Upper lobe of left lung (tissue), 6 donors: ENCODE measurements around the gene CHAF1B. TPM values are rescaled to one million over a fixed set of nuclear protein-coding genes. Genes with fewer than 3 reads are reported as not detected.

Experiments used
- ATAC-seq, 2 donors: fragments of 200-7000 bp; cut with Tn5 transposase; one replicate each; pipeline ENCODE4 v1.9.1; 2022; ENCODE audit warnings: mild to moderate bottlenecking in 2 of 2, moderate library complexity in 2 of 2; ENCODE audit not compliant: low FRiP score in 2 of 2
- DNase-seq, 2 donors: peaks; one replicate each; pipeline ENCODE4 v3.0.0-alpha.2; 2019 to 2020
- H3K27ac ChIP-seq, 4 donors: fragments of 200-600 bp; sonication (generic); one replicate each; pipeline ENCODE4 v1.5.1; 2016 to 2019
- H3K27me3 ChIP-seq, 4 donors: fragments of 200-600 bp; sonication (generic); one replicate each; pipeline ENCODE4 v1.5.1; 2017 to 2019
- H3K36me3 ChIP-seq, 4 donors: fragments of 200-600 bp; sonication (generic); one replicate each; pipeline ENCODE4 v1.5.1; 2016 to 2019
- H3K4me1 ChIP-seq, 4 donors: fragments of 200-600 bp; sonication (generic); one replicate each; pipeline ENCODE4 v1.5.1; 2018 to 2019
- H3K4me3 ChIP-seq, 4 donors: fragments of 200-600 bp; sonication (generic); one replicate each; pipeline ENCODE4 v1.5.1; 2017 to 2019; ENCODE audit warnings: mild to moderate bottlenecking in 2 of 4, moderate library complexity in 1 of 4
- H3K9me3 ChIP-seq, 4 donors: fragments of 200-600 bp; sonication (generic); one replicate each; pipeline ENCODE4 v1.5.1; 2018 to 2019
- EP300 ChIP-seq, 4 donors: sonication (generic); formaldehyde crosslinking; IDR thresholded peaks; one replicate each; pipeline ENCODE4 v1.5.1; 2017; ENCODE audit warnings: antibody characterized with exemption in 4 of 4, control low read depth in 2 of 4
- POLR2A ChIP-seq, 4 donors: fragments of 450-650 bp; IDR thresholded peaks; one replicate each; pipeline ENCODE4 v1.5.1; 2016 to 2017; ENCODE audit warnings: antibody characterized with exemption in 4 of 4, mild to moderate bottlenecking in 2 of 4
- POLR2AphosphoS5 ChIP-seq, 2 donors: sonication (generic); formaldehyde crosslinking; IDR thresholded peaks; one replicate each; pipeline ENCODE4 v1.5.1; 2017; ENCODE audit warnings: antibody characterized with exemption in 2 of 2
- WGBS, 2 donors: methylation state at CpG; one replicate each; pipeline ENCODE4 v1.1.5; 2017 to 2018; 5-methylcytosine and 5-hydroxymethylcytosine counted together
- small RNA-seq, 4 donors: library from RNA; depleted of rRNA; stranded (forward); fragments of <200 nt; gene quantifications; one replicate each; pipeline ENCODE3, GENCODE V24; 2016
- total RNA-seq, 6 donors: library from RNA; depleted of rRNA in 4 of 6; stranded (reverse); fragments of >200 nt in 4 of 6; gene quantifications; one replicate each; pipeline versions ENCODE4 v1.1.0 to v1.2.1, GENCODE V29; 2016 to 2021
- TF ChIP-seq, protein P1 (sequence below), 6 experiments: fragments of 450-650 bp in 4 of 6; fragments of 200-600 bp in 2 of 6; sonication (generic) in 2 of 6; IDR thresholded peaks; one replicate each; pipeline ENCODE4 v1.5.1; 2016 to 2019; ENCODE audit warnings: antibody characterized with exemption in 6 of 6
- donor health status: DM: no; HTN: no; CAD: no; lungs with moderate emphysema.
- donor health status: DM: no; HTN: yes; CAD: no; lungs with severe emphysema.

CHAF1B gene
- total RNA-seq, 6 donors from 2014 or later = 0.55 to 2.1 (median 1.2) TPM

DNA sequence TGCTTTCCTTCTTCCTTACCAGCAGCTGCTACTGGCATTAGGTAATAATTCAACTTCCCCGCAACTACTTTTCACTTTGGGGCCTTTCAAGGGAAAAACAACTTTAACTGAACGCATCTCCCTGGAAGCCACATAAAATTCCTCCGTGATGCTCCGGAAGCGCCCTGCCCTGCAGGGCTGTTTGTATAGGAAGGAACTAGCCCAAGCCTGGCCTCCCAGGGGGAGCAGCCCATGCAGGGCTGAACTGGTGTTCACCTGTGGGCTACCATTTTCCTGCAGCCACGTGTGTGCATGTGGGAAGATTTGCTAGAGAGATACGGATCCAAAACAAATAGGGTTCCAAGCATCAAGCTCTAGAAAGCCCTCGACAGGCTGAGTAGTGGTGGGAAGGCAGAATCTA, 80.3 kb downstream of the CHAF1B start:
- TF ChIP-seq POLR2A (IDR thresholded peaks at IDR 0.05) (no peak), POLR2AphosphoS5 (IDR thresholded peaks at IDR 0.05) (no peak), EP300 (IDR thresholded peaks at IDR 0.05) (no peak)
- TF ChIP-seq, protein P1, sequence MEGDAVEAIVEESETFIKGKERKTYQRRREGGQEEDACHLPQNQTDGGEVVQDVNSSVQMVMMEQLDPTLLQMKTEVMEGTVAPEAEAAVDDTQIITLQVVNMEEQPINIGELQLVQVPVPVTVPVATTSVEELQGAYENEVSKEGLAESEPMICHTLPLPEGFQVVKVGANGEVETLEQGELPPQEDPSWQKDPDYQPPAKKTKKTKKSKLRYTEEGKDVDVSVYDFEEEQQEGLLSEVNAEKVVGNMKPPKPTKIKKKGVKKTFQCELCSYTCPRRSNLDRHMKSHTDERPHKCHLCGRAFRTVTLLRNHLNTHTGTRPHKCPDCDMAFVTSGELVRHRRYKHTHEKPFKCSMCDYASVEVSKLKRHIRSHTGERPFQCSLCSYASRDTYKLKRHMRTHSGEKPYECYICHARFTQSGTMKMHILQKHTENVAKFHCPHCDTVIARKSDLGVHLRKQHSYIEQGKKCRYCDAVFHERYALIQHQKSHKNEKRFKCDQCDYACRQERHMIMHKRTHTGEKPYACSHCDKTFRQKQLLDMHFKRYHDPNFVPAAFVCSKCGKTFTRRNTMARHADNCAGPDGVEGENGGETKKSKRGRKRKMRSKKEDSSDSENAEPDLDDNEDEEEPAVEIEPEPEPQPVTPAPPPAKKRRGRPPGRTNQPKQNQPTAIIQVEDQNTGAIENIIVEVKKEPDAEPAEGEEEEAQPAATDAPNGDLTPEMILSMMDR (IDR thresholded peaks at IDR 0.05) = no peak
- no peak for ATAC-seq
- Histone ChIP-seq H3K27me3 (no peaks in the 10 kb centered on the region), H3K4me3 (no peak overlapping the region), H3K36me3 (no peaks in the 10 kb centered on the region), H3K27ac (no peak overlapping the region), H3K4me1 (no peaks in the 10 kb centered on the region), H3K9me3 (no peaks in the 10 kb centered on the region)
- no peak for DNase-seq
- 54 to 62% methylated on average over 8 of the region's 8 CpGs for WGBS, 2 donors

DNA sequence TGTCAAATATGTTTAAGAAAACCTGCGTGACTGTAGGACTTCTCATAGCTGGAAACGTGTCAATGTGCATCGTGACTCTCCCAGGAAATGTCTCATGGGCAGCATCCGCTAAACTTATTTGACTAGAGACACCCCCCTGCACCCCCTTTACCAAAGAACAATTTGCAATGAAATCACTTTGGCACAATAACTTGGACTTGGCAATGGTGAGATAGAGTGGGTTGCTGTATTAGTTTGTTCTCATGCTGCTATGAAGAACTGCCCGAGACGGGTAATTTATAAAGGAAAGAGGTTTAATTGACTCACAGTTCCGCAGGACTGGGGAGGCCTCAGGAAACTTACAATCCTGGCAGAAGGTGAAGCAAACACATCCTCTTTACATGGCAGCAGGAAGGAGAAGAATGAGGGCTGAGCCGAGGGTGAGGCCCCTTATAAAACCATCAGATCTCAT, 80.9 kb downstream of the CHAF1B start:
- H3K4me1 ChIP-seq = no peaks in the 10 kb centered on the region
- no peaks in the 10 kb centered on the region for H3K9me3 ChIP-seq
- H3K4me3 ChIP-seq = no peak overlapping the region
- no peak for ATAC-seq
- WGBS, 2 donors = 78 to 79% methylated on average over 8 of the region's 8 CpGs
- TF ChIP-seq POLR2AphosphoS5 (IDR thresholded peaks at IDR 0.05) = no peak
- no peak for TF ChIP-seq EP300 (IDR thresholded peaks at IDR 0.05)
- no peak for TF ChIP-seq POLR2A (IDR thresholded peaks at IDR 0.05)
- TF ChIP-seq, protein P1 (IDR thresholded peaks at IDR 0.05) = no peak
- no peaks in the 10 kb centered on the region for H3K27me3 ChIP-seq
- no peaks in the 10 kb centered on the region for H3K36me3 ChIP-seq
- DNase-seq = no peak
- no peak overlapping the region for H3K27ac ChIP-seq

Small RNA genes within 50 kb of the gene (small RNA-seq; reads per million reads assigned to genes)
- 0 reads per million in 4 donors for gene ATP5MFP1

Other genes with a start within 250 kb of the CHAF1B start
- gene DOP1B, start 228.6 kb upstream of the CHAF1B start, total RNA-seq = 10 to 100 TPM; 13.7 to 78.6 (median 23.0) TPM
- 10 to 100 TPM; 26.0 to 62.7 (median 31.5) TPM for gene MORC3, start 65.2 kb upstream of the CHAF1B start, total RNA-seq
- under 1 TPM in 1 of 6 donors, not detected in 5; 0.47 TPM for gene CLDN14, start 94.7 kb downstream of the CHAF1B start, total RNA-seq